Activated naive CD4-positive, alpha-beta T cell treated with anti-CD3 and anti-CD28 coated beads for 36 hours (primary cell): ENCODE measurements around the gene RASIP1. TPM values are rescaled to one million over a fixed set of nuclear protein-coding genes. Genes with fewer than 3 reads are reported as not detected.

Source experiments
- CTCF ChIA-PET: fragments of 350-600 bp; sonication (Branson Sonifier 250); formaldehyde crosslinking; loops from one replicate; lab custom pipeline; 2021; ENCODE audit warnings: antibody characterized with exemption; lab: Charles Lee
- DNase-seq: peaks from one replicate; pipeline ENCODE4 v3.0.0-alpha.2; 2020
- H3K27ac Mint-ChIP-seq: one replicate; pipeline ENCODE4 v1.8.0; 2021; ENCODE audit warnings: mild to moderate bottlenecking, mixed read lengths
- H3K27me3 Mint-ChIP-seq: one replicate; pipeline ENCODE4 v1.8.0; 2021; ENCODE audit warnings: low read depth, mixed read lengths
- H3K36me3 Mint-ChIP-seq: one replicate; pipeline ENCODE4 v1.8.0; 2021; ENCODE audit warnings: low read depth, mixed read lengths
- H3K4me1 Mint-ChIP-seq: one replicate; pipeline ENCODE4 v1.8.0; 2021; ENCODE audit warnings: low read depth, mixed read lengths
- H3K4me3 Mint-ChIP-seq: one replicate; pipeline ENCODE4 v1.8.0; 2021; ENCODE audit warnings: mild to moderate bottlenecking, moderate library complexity, mixed read lengths
- H3K9me3 Mint-ChIP-seq: one replicate; pipeline ENCODE4 v1.8.0; 2021; ENCODE audit warnings: mixed read lengths
- intact Hi-C: fragments of 100-400 bp; cut with micrococcal nuclease; formaldehyde crosslinking; loops from one replicate; pipeline ENCODE4 v1.15.1; 2023
- total RNA-seq, 2 experiments: library from RNA; stranded (reverse); gene quantifications; one replicate each; pipeline ENCODE4 v1.2.3, GENCODE V29; 2021

Gene RASIP1
- total RNA-seq, 2 experiments from 2014 or later: 0.17 TPM; not detected in 1

- Mint-ChIP-seq H3K4me3 (no peak overlapping the region), H3K4me1 (peaks cover 24% of the 10 kb centered on the region), H3K27me3 (peaks cover 17% of the 10 kb centered on the region), H3K27ac (no peak overlapping the region), H3K36me3 (no peaks in the 10 kb centered on the region), H3K9me3 (no peaks in the 10 kb centered on the region)
- CTCF ChIA-PET: interaction anchor here (0.6 to 1.1 kb wide), 2 partner anchors 90 to 101 kb away, joined by 3 read pairs; no protein-coding TSS in a partner anchor
- DNase-seq: peak; percentile 45
- intact Hi-C loops: no loop called here
Measured at GRCh38 chr19:48741129-48741999, 954 bp upstream of the RASIP1 start.

DNA sequence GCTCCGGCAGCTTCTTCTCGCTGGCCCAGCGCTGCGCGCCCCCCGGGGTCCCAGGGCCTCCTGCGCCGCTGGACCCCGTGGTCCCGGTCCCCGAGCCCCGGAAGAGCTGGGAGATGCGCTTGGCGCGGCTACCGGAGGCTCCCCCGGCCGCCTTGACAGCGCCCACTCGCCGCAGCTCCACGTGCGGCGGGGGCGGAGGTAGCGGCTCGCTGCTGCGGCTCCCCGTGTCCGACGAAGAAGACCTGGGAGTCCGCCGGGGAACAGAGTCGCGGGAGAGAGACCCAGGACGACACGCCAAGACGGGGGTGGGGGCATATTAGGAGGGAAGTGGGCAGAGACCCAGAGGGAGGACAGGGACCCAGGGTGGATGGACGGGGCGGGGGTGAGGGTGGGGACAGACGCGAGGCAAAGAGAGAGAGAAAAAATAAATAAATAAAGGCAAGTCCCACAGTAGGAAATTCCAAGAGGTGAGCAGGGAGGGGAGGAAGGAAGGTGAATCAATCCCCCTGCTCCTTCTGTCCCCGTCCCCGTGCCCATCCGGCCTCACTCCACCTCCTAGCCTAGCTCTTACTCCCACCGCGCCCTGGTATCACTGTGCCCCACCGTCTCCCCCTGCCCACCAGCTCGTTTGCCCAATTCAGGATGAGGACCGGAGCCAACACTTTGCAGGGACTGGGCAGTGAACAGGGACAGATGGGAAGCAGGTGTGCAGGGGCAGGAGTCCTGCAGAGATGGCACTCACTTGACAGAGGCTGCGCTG lies 826 bp downstream of the RASIP1 start:
- Mint-ChIP-seq H3K9me3 (no peaks in the 10 kb centered on the region), H3K36me3 (no peaks in the 10 kb centered on the region), H3K4me3 (peak overlapping the region; percentile 21), H3K27ac (no peak overlapping the region), H3K4me1 (peaks cover 17% of the 10 kb centered on the region), H3K27me3 (peaks cover 10% of the 10 kb centered on the region)
- DNase-seq: no peak
- intact Hi-C loops: loop anchor here (2.0 kb wide), 2 partner anchors 93 to 417 kb away; partner anchors contain the start of gene CA11
- CTCF ChIA-PET: interaction anchor here (0.6 to 2.6 kb wide), 6 partner anchors 12 to 107 kb away, joined by 3 to 13 read pairs (median 6); partner anchors contain the start of gene CA11

DNA sequence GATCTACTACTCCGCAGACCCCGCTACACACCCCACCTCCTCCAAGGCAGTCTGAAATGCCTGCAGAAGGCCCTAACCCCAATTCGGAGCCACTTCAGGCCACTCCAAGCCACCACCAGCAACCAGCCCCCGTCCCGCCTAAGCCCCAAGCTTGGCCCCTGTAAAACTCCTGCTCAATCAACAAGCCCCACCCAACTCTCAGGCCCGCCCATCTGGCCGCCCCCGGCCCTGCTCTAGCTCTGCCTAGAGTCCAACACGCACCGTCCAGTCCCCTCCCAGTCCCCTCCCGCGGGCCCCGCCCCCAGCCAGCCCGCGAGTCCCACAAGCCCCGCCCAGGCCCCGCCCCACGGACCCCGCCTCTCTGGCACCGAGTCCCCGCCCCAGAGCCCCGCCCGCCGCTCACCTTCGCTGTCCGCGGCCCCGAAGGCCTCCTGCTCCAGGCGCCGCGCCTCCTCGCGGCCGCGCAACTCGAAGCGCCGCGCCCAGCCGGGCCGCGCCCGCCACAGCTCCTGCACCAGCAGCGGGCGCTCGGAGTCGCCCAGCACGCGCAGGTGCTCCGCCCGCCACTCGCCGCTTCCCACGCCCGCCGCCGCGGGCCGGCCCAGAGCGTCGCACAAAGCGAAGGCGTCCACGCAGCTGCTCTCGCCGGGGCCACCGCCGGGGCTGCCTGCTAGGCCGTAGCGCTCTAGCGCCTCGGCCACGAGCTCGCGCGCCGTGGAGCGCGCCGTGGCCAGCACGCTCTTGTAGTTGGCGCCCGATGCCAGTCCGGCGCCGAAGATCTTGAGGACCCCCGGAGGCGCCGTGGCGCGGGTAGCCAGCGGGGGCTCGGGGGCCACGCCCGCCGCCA lies 1.6 kb downstream of the RASIP1 start:
- Mint-ChIP-seq H3K9me3 (no peaks in the 10 kb centered on the region), H3K4me1 (peaks cover 17% of the 10 kb centered on the region), H3K27me3 (peaks cover 10% of the 10 kb centered on the region), H3K27ac (no peak overlapping the region), H3K36me3 (no peaks in the 10 kb centered on the region), H3K4me3 (peak overlapping the region; percentile 56)
- DNase-seq: peak; percentile 96
- intact Hi-C loops: loop anchor here (1.0 to 2.0 kb wide), 4 partner anchors 24 to 416 kb away; partner anchors contain the start of gene CA11
- CTCF ChIA-PET: interaction anchor here (1.0 to 2.6 kb wide), 6 partner anchors 12 to 106 kb away, joined by 3 to 13 read pairs (median 4); partner anchors contain the start of gene CA11

DNA sequence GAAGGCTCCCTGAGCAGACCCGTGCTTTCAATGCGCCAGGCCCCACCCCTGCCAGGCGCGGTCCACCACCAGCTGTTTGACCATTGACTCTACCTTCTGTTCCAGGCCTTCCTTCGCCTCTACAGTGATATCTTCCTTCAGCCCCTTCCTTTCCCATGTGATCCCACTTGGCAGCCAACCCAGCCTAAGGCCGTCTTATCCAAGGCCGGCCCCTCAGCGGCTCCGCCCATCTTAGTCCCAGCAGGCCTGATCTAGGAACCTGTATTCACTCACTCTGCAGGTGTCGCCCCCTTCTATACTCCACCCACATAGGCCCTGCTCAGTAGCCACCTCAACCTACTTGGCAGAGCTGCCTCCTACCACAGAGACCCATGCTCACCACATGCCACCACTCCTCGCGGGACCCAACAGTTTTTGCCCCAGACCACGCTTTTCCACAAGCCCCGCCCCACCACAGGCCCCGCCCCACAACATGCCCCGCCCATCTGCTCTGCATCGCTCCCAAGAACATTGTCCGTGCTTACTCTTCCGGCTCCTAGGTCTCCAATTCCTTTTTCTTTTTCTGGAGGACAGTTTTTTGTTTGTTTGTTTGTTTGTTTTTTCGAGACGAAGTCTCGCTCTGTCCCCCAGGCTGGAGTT lies 2.9 kb downstream of the RASIP1 start:
- H3K4me3 Mint-ChIP-seq: no peak overlapping the region
- H3K36me3 Mint-ChIP-seq: no peaks in the 10 kb centered on the region
- no peak overlapping the region for H3K27ac Mint-ChIP-seq
- peaks cover 10% of the 10 kb centered on the region for H3K27me3 Mint-ChIP-seq
- intact Hi-C loops: no loop called here
- DNase-seq: no peak
- CTCF ChIA-PET: interaction anchor here (2.6 kb wide), 1 partner anchor 92 kb away, joined by 13 read pairs; the partner anchor contains the start of gene CA11
- H3K4me1 Mint-ChIP-seq: peaks cover 17% of the 10 kb centered on the region
- H3K9me3 Mint-ChIP-seq: no peaks in the 10 kb centered on the region

GRCh38 chr19:48735031-48735615 lies 5.3 kb downstream of the RASIP1 start:
- Mint-ChIP-seq H3K9me3 (no peaks in the 10 kb centered on the region), H3K4me3 (no peak overlapping the region), H3K27me3 (peaks cover 4% of the 10 kb centered on the region), H3K4me1 (peaks cover 7% of the 10 kb centered on the region), H3K36me3 (no peaks in the 10 kb centered on the region), H3K27ac (no peak overlapping the region)
- no peak for DNase-seq
- intact Hi-C loops: no loop called here
- CTCF ChIA-PET: no interaction called here

GRCh38 chr19:48734625-48735024 lies 5.8 kb downstream of the RASIP1 start:
- Mint-ChIP-seq H3K36me3 (no peaks in the 10 kb centered on the region), H3K4me1 (peaks cover 4% of the 10 kb centered on the region), H3K4me3 (no peak overlapping the region), H3K27me3 (no peaks in the 10 kb centered on the region), H3K9me3 (no peaks in the 10 kb centered on the region), H3K27ac (no peak overlapping the region)
- intact Hi-C loops: no loop called here
- CTCF ChIA-PET: no interaction called here
- DNase-seq: no peak

DNA sequence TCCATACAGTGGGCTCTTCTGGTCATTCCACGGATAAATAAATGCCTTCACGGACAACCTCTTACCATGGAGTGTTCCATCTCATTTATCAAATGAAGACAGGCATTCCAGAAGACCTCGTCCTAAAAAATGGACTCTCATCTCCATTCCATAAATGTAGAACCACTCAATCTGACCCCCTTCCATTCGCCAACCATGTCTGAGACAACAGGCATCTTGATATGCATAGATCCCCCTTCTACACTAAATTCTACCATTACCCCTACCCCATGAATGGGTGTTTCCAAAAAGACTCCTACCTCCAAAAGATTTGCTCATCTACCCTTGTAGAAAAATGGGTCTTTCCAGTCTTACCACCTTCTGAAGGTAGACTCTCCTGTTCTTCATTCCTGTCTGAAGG lies 9.0 kb downstream of the RASIP1 start:
- DNase-seq: no peak
- no peaks in the 10 kb centered on the region for H3K27me3 Mint-ChIP-seq
- peaks cover 7% of the 10 kb centered on the region for H3K36me3 Mint-ChIP-seq
- H3K9me3 Mint-ChIP-seq: peaks cover 3% of the 10 kb centered on the region
- H3K4me3 Mint-ChIP-seq: no peak overlapping the region
- CTCF ChIA-PET: no interaction called here
- peaks cover 3% of the 10 kb centered on the region for H3K4me1 Mint-ChIP-seq
- no peak overlapping the region for H3K27ac Mint-ChIP-seq
- intact Hi-C loops: no loop called here

DNA sequence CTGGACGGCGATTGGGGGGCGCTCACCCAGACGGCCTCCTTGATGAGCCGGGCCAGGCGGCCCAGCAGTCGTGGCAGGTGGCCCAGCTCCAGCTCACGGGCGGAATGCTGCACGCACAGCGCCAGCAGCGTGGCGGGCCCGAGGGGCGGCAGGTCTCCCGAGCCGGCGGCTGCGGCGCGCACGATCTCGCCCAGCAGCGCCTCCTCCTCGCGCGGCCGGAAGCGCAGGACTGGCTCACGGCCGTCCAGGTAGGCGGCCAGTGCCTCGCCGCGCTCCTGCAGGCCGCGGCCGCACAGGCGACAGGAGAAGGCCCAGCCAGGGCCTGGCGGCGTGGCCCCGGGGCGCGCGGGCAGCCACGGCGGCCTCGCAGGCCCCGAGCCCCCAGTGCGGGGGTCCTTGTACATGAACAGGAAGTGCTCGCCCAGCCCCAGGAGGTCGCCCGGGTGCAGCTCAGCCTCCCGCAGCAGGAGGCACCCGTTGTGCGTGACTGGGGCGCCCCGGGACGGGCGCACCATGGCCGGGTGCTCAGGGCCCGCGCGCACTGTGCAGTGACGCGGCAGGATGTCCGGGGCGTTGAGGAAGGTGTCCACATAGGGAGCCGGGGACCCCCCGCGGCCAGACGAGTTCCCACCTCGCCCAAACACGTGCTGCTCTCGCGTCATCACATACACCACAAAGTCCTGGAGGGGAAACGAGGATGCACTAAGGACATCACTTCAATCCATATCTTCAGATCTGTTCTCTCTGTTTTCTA lies 11.3 kb downstream of the RASIP1 start:
- Mint-ChIP-seq H3K4me1 (peaks cover 17% of the 10 kb centered on the region), H3K36me3 (peaks cover 18% of the 10 kb centered on the region), H3K4me3 (no peak overlapping the region), H3K27me3 (no peaks in the 10 kb centered on the region), H3K27ac (no peak overlapping the region), H3K9me3 (peaks cover 11% of the 10 kb centered on the region)
- intact Hi-C loops: no loop called here
- no peak for DNase-seq
- CTCF ChIA-PET: no interaction called here

- DNase-seq: peak; percentile 48
- H3K36me3 Mint-ChIP-seq: peaks cover 18% of the 10 kb centered on the region
- intact Hi-C loops: no loop called here
- peak overlapping the region; percentile 80 for H3K27ac Mint-ChIP-seq
- H3K27me3 Mint-ChIP-seq: no peaks in the 10 kb centered on the region
- CTCF ChIA-PET: interaction anchor here (1.1 kb wide), 1 partner anchor 12 kb away, joined by 6 read pairs; no protein-coding TSS in a partner anchor
- H3K9me3 Mint-ChIP-seq: peaks cover 11% of the 10 kb centered on the region
- H3K4me3 Mint-ChIP-seq: no peak overlapping the region
- H3K4me1 Mint-ChIP-seq: peaks cover 21% of the 10 kb centered on the region
Measured at GRCh38 chr19:48726556-48726955, 13.9 kb downstream of the RASIP1 start.

- CTCF ChIA-PET: interaction anchor here (0.6 to 1.6 kb wide), 4 partner anchors 45 to 746 kb away, joined by 3 to 6 read pairs (median 3); no protein-coding TSS in a partner anchor
- Mint-ChIP-seq H3K4me3 (peak overlapping the region; percentile 44), H3K9me3 (peaks cover 11% of the 10 kb centered on the region), H3K27ac (peak overlapping the region; percentile 91), H3K4me1 (peaks cover 26% of the 10 kb centered on the region), H3K36me3 (peaks cover 18% of the 10 kb centered on the region), H3K27me3 (no peaks in the 10 kb centered on the region)
- intact Hi-C loops: no loop called here
- peak; percentile 52 for DNase-seq
Measured at GRCh38 chr19:48724796-48725753, 15.3 kb downstream of the RASIP1 start.
